ENCODE measurements around the gene KIAA0232. TPM values are rescaled to one million over a fixed set of nuclear protein-coding genes. Genes with fewer than 3 reads are reported as not detected.
"Not testable (repeated sequence)": the region's sequence is repeated elsewhere in the genome, so short reads cannot be mapped to it uniquely, and the experiment has no call there.

KIAA0232 gene
- total and polyA plus RNA-seq, 2 experiments from 2014 or later, result 20.6 to 21.7 TPM

- Histone ChIP-seq H3K4me1 (ENCODE audit: insufficient read depth) (peaks cover 5% of the 10 kb centered on the region), H3K79me2 (ENCODE audit: insufficient read depth) (no peaks in the 10 kb centered on the region), H2AFZ (no peak overlapping the region), H3K9me2 (ENCODE audit: insufficient read depth) (no peaks in the 10 kb centered on the region), H3F3A (ENCODE audit: insufficient read depth) (no peaks in the 10 kb centered on the region), H3K4me2 (ENCODE audit: unreplicated experiment) (no peak overlapping the region), H4K20me1 (ENCODE audit: insufficient read depth) (no peaks in the 10 kb centered on the region), H3K27ac (no peak overlapping the region), H3K36me3 (ENCODE audit: low read depth) (no peaks in the 10 kb centered on the region), H3K9ac (no peak overlapping the region), H3K27me3 (replicated peaks; ENCODE audit: insufficient read depth) (no peaks in the 10 kb centered on the region), H3K4me3 (no peak overlapping the region), H3K9me3 (ENCODE audit: low read depth) (no peaks in the 10 kb centered on the region)
- TF ChIP-seq EZH2 (IDR thresholded peaks at IDR 0.05; ENCODE audit: insufficient read depth, poor library complexity, severe bottlenecking) (no peak), EZH2phosphoT487 (IDR thresholded peaks at IDR 0.05; ENCODE audit: insufficient read depth, low read depth) (no peak)
- 67 to 73% methylated on average over 9 of the region's 9 CpGs for WGBS, 2 experiments (ENCODE audit: low coverage in 1 of 2, low lambda C conversion rate in 2 of 2, missing lambda C conversion rate in 2 of 2)
- in situ Hi-C loops (cut with MboI), result no loop called here
- no peak for DNase-seq
Observed at GRCh38 chr4:6753891-6754290, 28.6 kb upstream of the KIAA0232 start.

- in situ Hi-C loops (cut with MboI), result no loop called here
- H3K36me3 ChIP-seq (ENCODE audit: low read depth), result no peaks in the 10 kb centered on the region
- TF ChIP-seq EZH2 (IDR thresholded peaks at IDR 0.05; ENCODE audit: insufficient read depth, poor library complexity, severe bottlenecking), result no peak
- no peak for TF ChIP-seq EZH2phosphoT487 (IDR thresholded peaks at IDR 0.05; ENCODE audit: insufficient read depth, low read depth)
- no peak overlapping the region for H3K9ac ChIP-seq
- no peaks in the 10 kb centered on the region for H3K27me3 ChIP-seq (replicated peaks; ENCODE audit: insufficient read depth)
- no peaks in the 10 kb centered on the region for H3K9me2 ChIP-seq (ENCODE audit: insufficient read depth)
- H3K27ac ChIP-seq, result no peak overlapping the region
- no peaks in the 10 kb centered on the region for H4K20me1 ChIP-seq (ENCODE audit: insufficient read depth)
- H3F3A ChIP-seq (ENCODE audit: insufficient read depth), result no peaks in the 10 kb centered on the region
- H3K79me2 ChIP-seq (ENCODE audit: insufficient read depth), result no peaks in the 10 kb centered on the region
- DNase-seq, result no peak
- H3K4me2 ChIP-seq (ENCODE audit: unreplicated experiment), result no peak overlapping the region
- no peaks in the 10 kb centered on the region for H3K9me3 ChIP-seq (ENCODE audit: low read depth)
- no peak overlapping the region for H3K4me3 ChIP-seq
- 63 to 67% methylated on average over 3 of the region's 3 CpGs for WGBS, 2 experiments (ENCODE audit: low coverage in 1 of 2, low lambda C conversion rate in 2 of 2, missing lambda C conversion rate in 2 of 2)
- H3K4me1 ChIP-seq (ENCODE audit: insufficient read depth), result no peaks in the 10 kb centered on the region
- H2AFZ ChIP-seq, result no peak overlapping the region
Observed at GRCh38 chr4:6754481-6755087, 27.9 kb upstream of the KIAA0232 start.

GRCh38 chr4:6755088-6755753 is 27.3 kb upstream of the KIAA0232 start:
- Histone ChIP-seq H3K4me3 (no peak overlapping the region), H2AFZ (no peak overlapping the region), H3K9me2 (ENCODE audit: insufficient read depth) (no peaks in the 10 kb centered on the region), H3K9ac (no peak overlapping the region), H3K4me2 (ENCODE audit: unreplicated experiment) (no peak overlapping the region), H4K20me1 (ENCODE audit: insufficient read depth) (no peaks in the 10 kb centered on the region), H3K79me2 (ENCODE audit: insufficient read depth) (no peaks in the 10 kb centered on the region), H3K27me3 (replicated peaks; ENCODE audit: insufficient read depth) (no peaks in the 10 kb centered on the region), H3K4me1 (ENCODE audit: insufficient read depth) (no peaks in the 10 kb centered on the region), H3F3A (ENCODE audit: insufficient read depth) (no peaks in the 10 kb centered on the region), H3K9me3 (ENCODE audit: low read depth) (no peaks in the 10 kb centered on the region), H3K27ac (no peak overlapping the region), H3K36me3 (ENCODE audit: low read depth) (no peaks in the 10 kb centered on the region)
- WGBS, 2 experiments (ENCODE audit: low coverage in 1 of 2, low lambda C conversion rate in 2 of 2, missing lambda C conversion rate in 2 of 2), result 74 to 86% methylated on average over 5 of the region's 5 CpGs
- TF ChIP-seq EZH2phosphoT487 (IDR thresholded peaks at IDR 0.05; ENCODE audit: insufficient read depth, low read depth) (no peak), EZH2 (IDR thresholded peaks at IDR 0.05; ENCODE audit: insufficient read depth, poor library complexity, severe bottlenecking) (no peak)
- no peak for DNase-seq
- in situ Hi-C loops (cut with MboI), result no loop called here

- H3F3A ChIP-seq (ENCODE audit: insufficient read depth); H3K9ac ChIP-seq; H3K9me3 ChIP-seq (ENCODE audit: low read depth); H3K36me3 ChIP-seq (ENCODE audit: low read depth); H4K20me1 ChIP-seq (ENCODE audit: insufficient read depth); H3K27me3 ChIP-seq (replicated peaks; ENCODE audit: insufficient read depth); H3K4me2 ChIP-seq (ENCODE audit: unreplicated experiment); H3K4me3 ChIP-seq; H2AFZ ChIP-seq; H3K9me2 ChIP-seq (ENCODE audit: insufficient read depth); H3K4me1 ChIP-seq (ENCODE audit: insufficient read depth); H3K27ac ChIP-seq; H3K79me2 ChIP-seq (ENCODE audit: insufficient read depth); DNase-seq; in situ Hi-C loops (cut with MboI): not testable (repeated sequence)
- 81 to 82% methylated on average over 2 of the region's 6 CpGs for WGBS, 2 experiments (ENCODE audit: low coverage in 1 of 2, low lambda C conversion rate in 2 of 2, missing lambda C conversion rate in 2 of 2)
Observed at GRCh38 chr4:6756345-6756744, 26.2 kb upstream of the KIAA0232 start.

All from GM23248 (cell line).